GM21786 (cell line): ENCODE results near the gene ANKRD10.
"Not testable (repeated sequence)": the region's sequence is repeated elsewhere in the genome, so short reads cannot be mapped to it uniquely, and the experiment has no call there.

ENCODE experiments used
- ATAC-seq: cut with Tn5 transposase; IDR thresholded peaks from one replicate; pipeline ENCODE4 v1.9.1; 2021; ENCODE audit not compliant: unreplicated experiment

Gene ANKRD10

DNA sequence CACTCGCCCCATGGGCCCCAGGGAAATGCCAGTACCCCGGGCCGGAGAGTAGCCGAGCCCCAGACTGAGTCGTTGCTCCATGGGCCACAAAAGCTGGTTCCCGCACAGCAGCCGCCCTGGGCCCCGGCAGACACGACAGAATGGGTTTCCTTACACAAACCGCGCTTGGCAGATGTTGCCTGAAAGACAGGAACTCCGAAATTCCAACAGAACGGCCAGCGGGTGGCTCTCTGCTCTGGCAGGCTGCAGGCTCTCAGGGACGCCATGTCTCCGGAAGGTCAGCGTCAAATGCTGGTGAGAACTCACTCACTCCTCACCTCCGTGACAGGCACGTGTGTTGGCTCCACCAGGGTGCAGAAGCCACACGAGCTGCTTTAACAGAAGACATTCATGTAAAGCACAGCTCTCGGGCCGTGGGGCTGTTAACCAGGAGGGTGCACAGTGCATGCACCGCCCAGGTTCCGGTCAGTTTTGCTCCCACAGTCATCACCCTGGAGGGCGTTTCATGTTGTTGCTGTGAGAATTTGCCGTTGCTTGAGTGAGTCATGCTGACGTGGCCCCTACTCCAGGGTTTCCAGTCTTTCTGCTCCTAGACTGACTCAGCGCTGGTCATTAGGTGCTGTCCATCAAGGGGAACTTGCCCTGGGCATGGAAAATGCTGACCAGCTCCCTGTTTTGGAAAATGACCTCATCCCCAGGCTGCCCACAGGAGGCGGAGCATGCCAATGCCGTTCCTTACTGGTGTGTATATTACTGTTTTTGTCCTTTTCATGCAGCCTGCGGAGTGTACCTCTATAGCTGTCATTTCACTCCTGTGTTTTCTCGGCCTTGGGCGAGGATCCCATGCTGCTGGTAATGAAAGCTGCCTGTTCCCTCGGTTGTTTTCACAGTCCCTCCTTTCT lies 44.8 kb downstream of the ANKRD10 start:
- ATAC-seq: no peak

DNA sequence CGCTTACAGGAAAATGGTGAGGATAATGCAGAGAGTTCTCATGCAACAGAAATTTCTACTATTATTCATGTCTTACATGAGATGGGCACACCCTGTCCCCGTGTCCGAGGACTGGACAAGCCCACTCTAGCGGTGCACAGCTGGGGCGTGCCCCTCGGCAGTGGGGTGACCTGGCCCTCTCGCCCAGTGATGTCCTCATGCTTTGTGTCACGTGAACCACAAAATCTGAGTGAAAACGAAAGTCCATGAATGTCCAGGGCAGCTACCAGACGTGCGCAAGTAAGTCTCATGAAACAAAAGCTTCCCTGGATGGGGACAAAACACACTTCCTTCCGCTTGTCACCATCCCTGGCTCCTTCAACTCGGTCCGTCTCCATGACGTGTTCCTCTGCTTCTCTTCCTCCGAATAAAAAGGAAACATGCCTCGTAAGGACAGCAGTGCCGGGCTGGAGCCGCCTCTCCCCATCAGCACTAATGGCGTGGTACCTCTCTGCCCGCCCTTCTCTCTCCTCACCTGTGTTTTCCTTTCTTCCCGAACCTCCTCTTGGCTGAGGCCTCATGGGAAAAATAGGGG lies 45.6 kb downstream of the ANKRD10 start:
- ATAC-seq: no peak

DNA sequence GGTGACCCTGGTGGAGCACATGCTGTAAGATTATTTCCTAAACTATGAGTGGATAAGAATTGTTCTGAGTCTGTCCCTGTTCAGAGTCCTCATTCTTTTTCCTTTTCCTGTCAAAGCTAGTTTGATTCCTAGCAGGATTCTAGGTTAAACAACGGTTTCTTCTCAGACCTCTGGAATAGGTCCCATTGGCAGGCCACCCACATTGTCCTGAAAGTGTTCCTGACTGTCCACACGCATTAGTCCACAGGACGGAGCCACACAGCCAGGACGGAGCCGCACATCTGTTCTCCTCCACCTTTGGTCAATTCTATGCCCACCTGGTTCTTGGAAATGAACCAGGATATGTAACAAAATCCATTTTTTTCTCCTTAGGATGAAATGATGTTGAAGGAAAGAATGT lies 46.1 kb downstream of the ANKRD10 start:
- ATAC-seq: no peak

DNA sequence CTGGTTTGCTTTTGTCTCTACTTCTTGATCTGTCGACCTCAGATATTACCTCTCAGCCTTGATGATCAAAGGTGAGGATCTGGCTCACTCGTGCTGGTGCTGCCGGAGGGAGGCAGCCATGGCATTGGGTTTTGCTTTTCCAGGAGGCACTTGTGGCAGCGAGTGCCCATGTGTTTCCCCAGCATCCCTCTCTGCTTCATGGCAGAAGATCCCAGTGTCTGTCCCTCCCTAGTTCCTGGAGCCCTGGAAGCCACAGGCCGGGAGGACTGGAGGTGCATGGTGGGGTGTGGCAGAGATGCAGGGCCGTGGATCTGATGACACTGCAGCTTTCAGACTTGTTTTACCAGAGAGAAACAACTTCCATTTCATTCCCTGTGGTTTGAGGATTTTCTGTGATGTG lies 47.5 kb downstream of the ANKRD10 start:
- no peak for ATAC-seq

DNA sequence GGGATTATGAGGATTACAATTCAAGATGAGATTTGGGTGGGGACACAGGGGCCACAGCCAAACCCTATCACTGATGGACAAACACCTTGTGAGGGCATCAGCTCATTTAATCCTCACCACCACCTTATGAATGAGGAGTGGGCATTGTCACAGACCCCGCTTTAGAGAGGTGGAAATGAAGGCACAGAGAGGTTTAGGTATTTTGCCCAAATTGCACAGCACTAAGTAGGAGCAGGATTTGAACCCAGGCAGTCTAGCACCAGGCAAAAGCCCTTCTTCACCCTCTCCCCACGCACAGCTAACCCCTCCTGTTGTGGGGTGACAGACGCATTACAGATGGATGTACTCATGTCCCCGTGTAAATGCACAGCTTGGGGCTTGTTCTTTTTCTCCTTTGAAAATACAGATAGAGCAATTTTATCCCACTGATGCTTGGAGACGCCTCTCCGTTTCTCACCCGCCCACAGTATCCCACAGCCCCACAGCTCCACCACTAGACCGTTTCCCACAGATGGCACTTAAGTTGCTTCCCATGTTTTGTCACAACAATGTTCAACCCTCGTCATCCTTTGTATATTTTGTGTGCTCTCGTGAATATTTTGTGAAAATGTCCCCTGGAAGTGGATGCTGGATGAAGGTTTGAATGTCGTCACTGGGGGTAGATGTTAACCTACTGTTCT lies 48.2 kb downstream of the ANKRD10 start:
- no peak for ATAC-seq

DNA sequence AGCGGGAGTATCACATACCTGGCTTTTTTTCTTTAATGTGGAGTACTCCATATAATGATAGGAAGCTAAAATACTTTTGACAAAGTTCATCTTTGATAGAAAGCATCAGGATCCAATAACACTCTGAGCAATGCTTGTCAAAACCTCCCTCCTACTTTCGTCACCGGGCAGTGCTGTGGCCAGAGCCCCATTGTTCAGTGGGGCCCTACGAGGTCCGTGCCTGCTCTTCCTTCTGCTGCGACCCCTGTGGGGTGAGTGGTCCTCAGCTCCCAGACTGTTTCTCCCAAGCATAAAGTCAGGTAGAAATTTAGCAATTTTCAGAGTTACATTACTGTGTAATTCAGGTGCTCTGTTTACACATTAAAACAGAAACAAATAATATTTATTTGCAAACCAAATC lies 51.2 kb downstream of the ANKRD10 start:
- no peak for ATAC-seq

GRCh38 chr13:110860983-110861382 lies 53.9 kb downstream of the ANKRD10 start:
- ATAC-seq: no peak

- no peak for ATAC-seq
These were observed 57.7 kb downstream of the ANKRD10 start for GRCh38 chr13:110856942-110857835.

DNA sequence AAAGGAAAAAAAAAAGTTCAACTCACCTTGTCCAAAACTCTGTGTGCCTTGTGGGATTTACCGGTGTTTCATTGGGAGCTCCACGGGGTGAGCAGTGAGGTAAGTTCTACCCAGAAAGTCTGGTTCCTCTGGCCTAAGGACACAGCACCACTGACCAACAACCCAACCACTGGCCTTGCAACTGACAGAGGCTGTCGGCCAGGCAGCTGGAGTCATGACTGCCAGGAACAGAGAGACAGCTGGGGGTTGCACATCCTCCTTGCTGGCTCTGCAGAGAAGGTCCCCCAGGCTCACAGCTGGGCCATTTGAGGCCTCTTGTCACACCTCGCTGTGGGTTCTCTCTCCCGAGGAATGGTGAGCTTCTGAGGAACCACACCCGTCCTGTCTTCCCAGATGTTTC lies 59.5 kb downstream of the ANKRD10 start:
- ATAC-seq: no peak

DNA sequence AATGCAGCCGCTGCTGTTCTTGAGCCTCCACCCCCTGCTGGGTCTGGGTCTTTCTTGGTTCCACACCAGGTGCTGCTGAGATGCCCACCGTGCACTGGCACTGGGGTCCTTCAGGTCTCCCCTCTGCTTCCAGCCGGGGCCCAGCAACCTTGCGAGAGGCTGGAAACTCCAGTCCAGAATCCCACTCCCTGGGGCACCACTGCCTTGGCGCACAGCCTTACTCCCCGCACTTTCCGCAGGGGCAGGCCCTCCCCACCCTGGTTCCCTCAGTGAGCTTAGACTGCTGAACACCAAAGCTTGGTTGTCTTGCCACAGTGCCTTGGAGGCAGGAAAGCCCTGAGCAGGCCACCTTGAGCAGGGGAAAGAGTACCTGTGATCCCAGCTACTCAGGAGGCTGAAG lies 60.0 kb downstream of the ANKRD10 start:
- no peak for ATAC-seq

DNA sequence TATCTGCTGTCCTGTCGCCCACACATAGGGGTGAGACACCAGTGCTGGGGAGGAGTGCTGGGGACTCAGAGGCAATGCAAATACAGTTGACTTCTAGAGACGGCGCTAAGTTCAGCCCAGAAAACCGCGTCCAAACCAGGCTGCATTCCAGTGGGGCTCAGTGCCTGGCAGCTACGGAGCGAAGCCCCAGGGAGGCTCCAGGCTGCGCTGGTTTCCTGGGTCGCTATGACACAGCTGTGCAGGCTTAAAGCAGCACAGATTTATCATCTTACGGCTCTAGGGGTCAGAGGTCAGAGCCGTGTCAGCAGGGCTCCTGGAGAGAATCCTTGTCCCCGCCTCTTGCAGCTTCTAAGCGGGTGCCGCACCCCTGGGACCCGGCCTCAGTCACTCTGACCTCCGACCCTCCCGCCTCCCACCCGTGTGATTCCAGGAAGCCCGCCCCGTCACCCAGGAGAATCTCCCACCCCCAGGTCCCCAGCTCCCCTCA lies 61.6 kb downstream of the ANKRD10 start:
- no peak for ATAC-seq

GRCh38 chr13:110850840-110851239 lies 64.0 kb downstream of the ANKRD10 start:
- ATAC-seq: no peak

GRCh38 chr13:110850006-110850405 lies 64.9 kb downstream of the ANKRD10 start:
- no peak for ATAC-seq

GRCh38 chr13:110845520-110845919 lies 69.3 kb downstream of the ANKRD10 start:
- no peak for ATAC-seq

DNA sequence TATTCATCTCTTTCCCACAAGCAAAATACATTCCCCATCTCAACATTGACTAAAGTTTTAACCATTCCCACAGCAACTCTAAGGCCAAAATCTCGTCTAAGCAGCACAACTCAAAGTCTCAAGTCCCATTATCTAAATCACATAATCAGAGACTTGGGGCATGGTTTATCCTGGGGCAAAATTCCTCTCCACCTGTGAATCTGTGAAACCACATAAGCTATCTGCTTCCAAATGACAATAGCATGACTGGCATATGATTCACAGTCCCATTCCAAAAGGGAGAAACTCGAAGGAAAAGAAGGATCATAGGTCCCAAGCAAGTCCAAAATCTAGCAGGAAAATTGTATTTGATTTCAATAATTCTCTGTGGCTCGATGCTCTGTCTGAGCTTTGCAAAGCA lies 73.0 kb downstream of the ANKRD10 start:
- no peak for ATAC-seq

DNA sequence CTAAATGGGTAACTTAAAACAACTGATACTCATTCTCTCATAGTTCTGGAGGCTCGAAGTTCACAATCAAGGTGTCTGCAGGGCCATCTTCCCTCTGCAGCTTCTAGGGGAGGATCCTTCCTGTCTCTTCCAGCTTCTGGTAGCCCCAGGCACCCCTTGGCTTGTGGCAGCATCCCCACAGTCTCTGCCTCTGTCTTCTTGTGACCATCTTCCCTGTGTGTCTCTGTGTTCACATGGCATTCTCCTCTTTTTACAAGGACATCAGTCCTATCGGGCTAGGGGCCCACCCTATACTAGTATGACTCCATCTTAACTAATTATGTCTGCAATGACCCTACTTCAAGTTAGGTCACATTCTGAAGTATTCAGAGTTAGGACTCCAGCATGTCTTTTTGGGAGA lies 73.5 kb downstream of the ANKRD10 start:
- no peak for ATAC-seq

- ATAC-seq: no peak
These were observed 75.9 kb downstream of the ANKRD10 start for GRCh38 chr13:110838867-110839538.

GRCh38 chr13:110838116-110838515 lies 76.8 kb downstream of the ANKRD10 start:
- ATAC-seq: no peak

DNA sequence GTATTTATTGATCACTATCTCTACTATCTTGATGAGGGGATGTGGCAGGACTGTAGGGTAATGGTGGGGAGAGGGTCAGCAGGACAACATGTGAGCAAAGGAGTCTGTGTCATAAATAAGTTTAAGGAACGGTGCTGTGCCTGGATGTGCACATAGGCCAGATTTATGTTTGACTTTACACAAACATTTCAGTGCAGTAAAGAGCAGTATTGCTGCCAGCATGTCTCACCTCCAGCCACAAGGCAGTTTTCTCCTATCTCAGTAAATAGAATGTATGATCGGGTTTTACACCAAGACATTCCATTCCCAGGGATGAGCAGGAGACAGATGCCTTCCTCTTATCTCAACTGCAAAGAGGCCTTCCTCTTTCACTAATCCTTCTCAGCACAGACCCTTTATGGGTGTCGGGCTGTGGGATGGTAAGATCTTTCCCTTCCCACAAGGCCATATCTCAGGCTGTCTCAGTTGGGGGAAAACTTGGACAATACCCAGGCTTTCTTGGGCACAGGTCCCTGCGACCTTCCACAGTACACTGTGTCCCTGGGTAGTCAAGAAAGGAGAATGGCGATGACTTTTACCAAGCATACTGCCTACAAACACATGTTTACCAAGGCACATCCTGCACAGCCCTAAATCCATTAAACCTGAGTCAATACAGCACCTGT lies 77.3 kb downstream of the ANKRD10 start:
- ATAC-seq: not testable (repeated sequence)

GRCh38 chr13:110836605-110836903 lies 78.3 kb downstream of the ANKRD10 start:
- ATAC-seq: no peak
